ENCODE results near the gene DHFR. TPM values are rescaled to one million over a fixed set of nuclear protein-coding genes. Genes with fewer than 3 reads are reported as not detected.

Gene DHFR
- total RNA-seq, 1 donor, result 29.8 TPM

- TF ChIP-seq, protein P1, sequence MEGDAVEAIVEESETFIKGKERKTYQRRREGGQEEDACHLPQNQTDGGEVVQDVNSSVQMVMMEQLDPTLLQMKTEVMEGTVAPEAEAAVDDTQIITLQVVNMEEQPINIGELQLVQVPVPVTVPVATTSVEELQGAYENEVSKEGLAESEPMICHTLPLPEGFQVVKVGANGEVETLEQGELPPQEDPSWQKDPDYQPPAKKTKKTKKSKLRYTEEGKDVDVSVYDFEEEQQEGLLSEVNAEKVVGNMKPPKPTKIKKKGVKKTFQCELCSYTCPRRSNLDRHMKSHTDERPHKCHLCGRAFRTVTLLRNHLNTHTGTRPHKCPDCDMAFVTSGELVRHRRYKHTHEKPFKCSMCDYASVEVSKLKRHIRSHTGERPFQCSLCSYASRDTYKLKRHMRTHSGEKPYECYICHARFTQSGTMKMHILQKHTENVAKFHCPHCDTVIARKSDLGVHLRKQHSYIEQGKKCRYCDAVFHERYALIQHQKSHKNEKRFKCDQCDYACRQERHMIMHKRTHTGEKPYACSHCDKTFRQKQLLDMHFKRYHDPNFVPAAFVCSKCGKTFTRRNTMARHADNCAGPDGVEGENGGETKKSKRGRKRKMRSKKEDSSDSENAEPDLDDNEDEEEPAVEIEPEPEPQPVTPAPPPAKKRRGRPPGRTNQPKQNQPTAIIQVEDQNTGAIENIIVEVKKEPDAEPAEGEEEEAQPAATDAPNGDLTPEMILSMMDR (IDR thresholded peaks at IDR 0.05; ENCODE audit: insufficient read depth, low read depth, low read length), result no peak
- DNase-seq (ENCODE audit: low read depth), result no peak
- H3K4me3 ChIP-seq (ENCODE audit: low read depth, low read length), result no peak overlapping the region
Measured at GRCh38 chr5:80634193-80634592, 20.6 kb downstream of the DHFR start.

DNA sequence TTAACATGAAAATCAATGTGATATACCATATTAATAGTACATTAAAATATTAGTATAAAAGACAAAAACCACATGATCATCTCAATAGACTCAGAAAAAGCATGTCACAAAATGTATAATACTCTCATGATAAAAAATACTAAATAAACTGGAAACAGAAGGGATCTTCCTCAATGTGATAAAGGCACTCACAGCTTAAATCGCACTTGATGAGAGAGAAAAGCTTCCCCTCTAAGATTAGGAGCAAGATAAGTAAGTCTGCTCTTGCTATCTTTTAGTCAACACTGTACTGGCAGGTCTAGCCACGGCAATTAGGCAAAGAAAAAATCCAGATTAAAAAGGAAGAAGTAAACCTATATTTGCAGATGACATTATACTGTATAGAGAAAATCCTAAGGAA lies 22.1 kb downstream of the DHFR start:
- TF ChIP-seq, protein P1 (IDR thresholded peaks at IDR 0.05; ENCODE audit: insufficient read depth, low read depth, low read length), result no peak
- H3K4me3 ChIP-seq (ENCODE audit: low read depth, low read length), result no peak overlapping the region
- no peak for DNase-seq (ENCODE audit: low read depth)

DNA sequence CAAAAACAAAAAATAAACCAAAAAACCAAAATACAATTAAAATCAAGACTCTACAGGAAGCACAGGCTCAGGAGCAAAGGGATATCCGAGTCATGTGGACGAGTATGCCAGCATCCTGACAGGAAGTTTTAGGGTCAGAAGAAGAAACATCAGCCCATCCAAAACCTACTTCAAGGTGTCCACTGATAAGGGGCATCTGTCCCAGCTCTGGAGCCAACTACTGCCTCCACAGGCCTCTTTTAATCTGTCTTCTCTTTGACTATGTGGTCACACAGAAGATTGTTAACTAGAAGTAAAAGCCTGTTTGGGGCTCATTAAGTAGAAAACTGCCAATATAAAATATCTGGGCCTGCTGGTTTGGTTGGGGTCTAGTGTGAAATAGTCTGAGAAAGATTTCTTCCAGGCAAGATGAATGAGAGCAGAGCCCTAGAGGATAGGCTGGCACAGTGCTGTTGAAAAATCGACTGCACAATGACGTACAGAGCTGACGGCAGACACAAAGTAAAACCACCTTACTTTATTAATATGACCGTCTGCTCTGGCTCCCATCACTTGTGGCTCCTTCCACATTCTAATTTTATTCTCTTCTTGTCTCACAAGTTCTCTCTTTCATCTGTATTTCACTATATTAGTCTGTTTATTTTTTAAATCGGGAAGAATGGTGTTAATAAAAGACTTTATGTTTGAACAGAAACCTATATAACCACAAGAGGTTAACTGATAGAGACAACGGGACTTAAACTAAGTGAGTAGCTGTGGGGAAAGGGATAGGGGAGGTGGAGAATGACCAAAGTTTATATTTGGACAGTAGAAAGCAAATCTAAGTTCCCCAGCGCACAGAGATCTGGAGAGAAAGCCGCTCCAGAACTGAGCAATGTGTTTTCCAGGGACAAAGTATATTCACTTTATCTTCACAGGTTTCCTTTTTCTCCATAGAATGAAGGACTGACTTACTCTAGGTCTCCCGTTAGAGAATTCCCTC lies 23.2 kb downstream of the DHFR start:
- no peak for DNase-seq (ENCODE audit: low read depth)
- no peak overlapping the region for H3K4me3 ChIP-seq (ENCODE audit: low read depth, low read length)
- TF ChIP-seq, protein P1 (IDR thresholded peaks at IDR 0.05; ENCODE audit: insufficient read depth, low read depth, low read length), result no peak

DNA sequence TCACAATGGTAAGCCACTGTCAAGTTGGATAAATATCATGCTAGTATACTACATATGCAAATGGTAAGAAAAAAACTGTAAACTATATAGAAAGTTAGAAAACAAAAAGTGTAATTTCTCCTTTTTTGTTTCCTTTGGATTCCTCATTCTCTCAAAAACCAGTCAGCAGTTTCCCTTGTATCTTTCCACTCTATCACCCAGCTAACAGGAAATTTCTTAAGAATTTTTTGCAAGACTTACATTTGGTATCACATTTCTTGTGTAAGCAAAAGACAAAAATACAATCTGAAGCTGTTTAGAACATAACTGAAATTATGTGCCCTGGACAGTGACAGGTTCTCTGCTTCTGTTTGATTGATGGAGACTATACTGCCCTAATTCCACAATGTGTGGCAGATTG lies 25.5 kb downstream of the DHFR start:
- no peak for DNase-seq (ENCODE audit: low read depth)
- H3K4me3 ChIP-seq (ENCODE audit: low read depth, low read length), result no peak overlapping the region
- TF ChIP-seq, protein P1 (IDR thresholded peaks at IDR 0.05; ENCODE audit: insufficient read depth, low read depth, low read length), result no peak

GRCh38 chr5:80625230-80625629 lies 29.6 kb downstream of the DHFR start:
- TF ChIP-seq, protein P1 (IDR thresholded peaks at IDR 0.05; ENCODE audit: insufficient read depth, low read depth, low read length), result no peak
- DNase-seq (ENCODE audit: low read depth), result no peak
- no peak overlapping the region for H3K4me3 ChIP-seq (ENCODE audit: low read depth, low read length)

DNA sequence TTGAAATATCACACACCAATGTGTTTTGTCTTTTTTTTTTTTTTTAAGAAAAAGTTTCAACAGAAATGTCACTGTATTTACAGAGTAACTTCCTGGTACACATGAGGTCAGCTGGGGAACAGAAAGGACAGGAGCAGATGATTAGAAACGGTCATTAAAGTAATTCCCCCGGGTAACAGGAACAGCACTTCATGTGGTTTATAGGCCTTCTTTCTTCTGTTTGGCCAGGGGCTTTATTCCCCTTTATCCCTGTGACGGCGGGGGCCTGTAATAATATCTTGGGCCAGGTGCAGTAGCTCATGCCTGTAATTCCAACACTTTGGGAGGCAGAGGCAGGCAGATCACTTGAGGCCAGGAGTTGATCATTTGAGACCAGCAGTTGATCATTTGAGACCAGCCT lies 30.8 kb downstream of the DHFR start:
- no peak for DNase-seq (ENCODE audit: low read depth)
- TF ChIP-seq, protein P1 (IDR thresholded peaks at IDR 0.05; ENCODE audit: insufficient read depth, low read depth, low read length), result no peak
- no peak overlapping the region for H3K4me3 ChIP-seq (ENCODE audit: low read depth, low read length)
